Activated naive CD4-positive, alpha-beta T cell treated with Interleukin-2 at 50 U/mL for 16 hours (primary cell): Measurements from ENCODE around the gene CERS1.

Experiments used
- DNase-seq: peaks from one replicate; pipeline ENCODE4 v3.0.0-alpha.2; 2020

Gene CERS1

DNA sequence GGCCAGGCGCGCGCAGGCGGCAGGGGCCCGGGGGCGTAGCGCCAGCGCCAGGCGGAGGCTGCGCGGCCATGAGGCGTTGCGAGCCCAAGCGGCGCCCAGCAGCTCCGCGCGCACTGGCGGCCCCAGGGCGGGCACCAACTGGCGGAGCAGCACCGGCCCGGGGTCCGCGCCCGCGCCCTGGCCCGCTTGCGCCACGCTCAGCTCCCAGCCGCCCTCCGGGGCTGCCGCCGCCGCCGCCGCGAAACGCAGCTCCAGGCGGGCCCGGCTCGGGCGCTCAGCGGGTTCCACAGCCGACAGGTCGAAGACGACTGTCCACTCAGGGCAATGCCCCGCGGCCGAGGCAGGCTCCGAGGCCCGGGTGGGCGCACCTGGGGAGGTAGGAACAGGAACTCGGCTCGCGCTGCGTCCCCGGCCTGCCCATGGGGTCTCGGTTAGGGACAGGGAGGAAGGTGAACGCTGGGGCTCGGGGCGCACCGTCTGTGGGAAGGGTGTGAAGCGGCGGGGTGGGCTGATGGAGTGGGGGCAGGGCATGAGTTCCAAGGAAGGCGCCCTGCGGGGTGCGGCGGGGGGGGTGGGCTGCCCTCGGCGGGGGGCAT lies 26.8 kb downstream of the CERS1 start:
- no peak for DNase-seq

DNA sequence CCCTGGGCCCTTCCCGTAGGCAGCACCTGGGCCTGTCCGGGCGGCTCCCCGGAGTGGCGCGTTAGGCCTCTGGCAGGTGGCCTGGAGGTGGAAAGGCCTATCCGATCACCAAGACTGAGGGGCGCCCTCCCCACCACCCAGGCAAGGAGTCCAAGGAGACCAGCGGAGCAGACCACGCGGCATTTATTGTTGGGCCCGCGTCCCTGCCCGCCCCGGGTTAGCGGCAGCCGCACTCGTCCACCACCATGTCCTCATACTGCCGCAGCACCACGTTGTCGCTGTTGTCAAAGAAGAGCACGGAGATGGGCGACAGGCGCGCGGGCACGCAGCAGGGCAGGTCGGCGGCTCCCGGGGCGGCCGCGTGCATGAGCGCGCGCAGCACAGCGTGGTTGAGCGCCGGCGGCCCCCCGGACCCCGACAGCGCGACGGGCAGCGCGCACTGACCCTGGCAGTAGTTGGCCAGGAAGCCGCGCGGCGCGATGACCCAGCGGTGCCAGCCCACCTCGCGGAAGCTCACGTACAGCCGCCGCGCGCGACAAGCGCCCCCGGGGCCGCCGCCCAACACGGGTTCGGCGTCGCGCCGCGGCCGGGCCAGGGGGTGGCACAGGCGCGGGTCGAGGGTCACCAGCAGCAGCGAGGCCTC lies 27.5 kb downstream of the CERS1 start:
- no peak for DNase-seq

DNA sequence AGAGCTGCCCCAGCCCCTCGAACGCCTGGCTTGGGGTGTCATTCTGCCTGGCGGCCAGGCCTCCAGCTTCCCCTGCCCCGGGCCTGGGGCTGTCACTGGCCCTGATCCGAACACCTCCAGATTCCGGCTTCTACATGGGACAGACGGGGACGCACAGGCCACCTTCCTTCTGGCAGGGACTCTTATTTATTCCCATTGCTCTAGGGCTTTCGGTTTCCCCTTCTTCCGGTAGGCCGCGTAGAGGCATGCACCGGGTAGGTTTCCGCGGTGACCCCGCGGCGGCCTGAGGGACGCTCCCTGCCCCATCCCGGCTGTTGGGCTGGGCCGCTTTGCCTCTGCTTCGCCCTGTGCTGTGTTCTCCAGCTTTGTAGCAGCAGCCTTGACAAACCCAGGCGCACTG lies 28.2 kb downstream of the CERS1 start:
- no peak for DNase-seq

DNA sequence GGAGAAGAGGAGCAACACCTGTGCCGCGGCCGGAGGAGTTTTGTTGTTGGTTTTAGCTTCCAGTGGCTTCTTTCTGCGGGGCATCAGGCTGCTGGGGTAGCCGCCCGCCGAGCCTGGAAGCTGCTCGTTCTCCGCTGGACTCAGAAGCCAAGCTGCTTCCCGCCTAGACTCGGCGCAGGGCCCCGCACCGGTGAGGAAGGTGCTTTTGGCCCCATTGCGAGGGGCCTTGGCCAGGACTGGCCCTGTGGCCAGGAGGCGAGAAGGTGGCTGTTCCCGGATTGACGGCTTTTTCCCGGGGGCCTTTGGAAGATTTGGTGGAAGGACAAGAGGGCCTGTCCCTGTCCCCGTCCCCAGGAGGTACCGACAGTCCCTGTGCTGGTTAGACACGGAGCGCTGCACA lies 28.8 kb downstream of the CERS1 start:
- DNase-seq, result no peak

DNA sequence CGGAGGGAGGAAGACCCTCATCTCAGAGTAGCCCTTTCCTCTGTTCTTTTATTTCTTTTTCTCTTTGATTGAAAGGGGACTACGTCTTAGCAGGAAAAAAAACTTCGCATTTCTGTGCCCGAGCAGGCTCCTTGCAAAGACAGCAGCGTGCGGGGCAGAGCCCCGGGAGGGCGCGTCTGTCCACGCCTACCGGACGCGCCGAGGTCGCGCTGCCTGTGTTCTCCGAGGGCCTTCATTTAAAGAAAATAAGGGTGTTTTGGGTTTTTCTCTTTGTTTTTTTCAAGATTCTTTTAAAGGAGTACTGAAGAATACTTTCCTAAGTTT lies 29.2 kb downstream of the CERS1 start:
- no peak for DNase-seq

DNA sequence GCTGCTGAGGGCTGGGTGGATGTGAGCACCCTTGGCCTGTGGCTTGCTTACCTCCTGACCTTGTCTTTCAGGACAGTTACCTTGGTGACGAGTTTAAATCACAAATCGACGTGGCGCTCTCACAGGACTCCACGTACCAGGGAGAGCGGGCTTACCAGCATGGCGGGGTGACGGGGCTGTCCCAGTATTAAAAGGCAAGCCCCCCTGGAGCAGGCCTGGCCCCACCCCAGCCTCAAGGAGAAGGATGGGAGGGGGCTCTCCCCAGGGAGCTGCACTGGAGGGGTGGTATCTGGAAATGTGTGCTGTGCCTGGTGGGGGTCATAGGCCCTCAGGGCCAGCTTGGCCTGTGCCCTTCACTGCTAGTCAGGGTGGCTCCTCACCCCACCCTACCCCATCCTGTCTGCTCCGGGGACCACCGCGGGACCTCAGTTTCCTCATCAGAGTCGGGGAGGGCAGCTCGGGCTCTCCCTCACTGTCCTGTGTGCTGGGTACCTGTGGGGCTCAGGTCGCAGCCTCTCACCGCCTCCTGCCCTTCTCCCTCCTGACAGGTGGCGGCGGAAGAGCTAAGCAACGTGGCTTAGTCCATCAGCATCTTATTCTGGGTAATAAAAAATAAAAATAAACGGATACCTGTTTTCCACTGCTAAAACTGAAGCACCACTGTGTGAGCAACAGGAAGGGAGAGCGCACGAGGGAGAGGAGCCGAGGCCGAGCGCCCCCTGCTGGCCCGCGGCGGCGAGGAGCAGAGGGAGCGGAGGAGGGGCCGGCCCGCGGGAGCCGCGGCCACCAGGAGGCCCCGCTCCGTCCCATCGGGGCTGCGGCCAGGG lies 29.8 kb downstream of the CERS1 start:
- peak; percentile 65 for DNase-seq

DNA sequence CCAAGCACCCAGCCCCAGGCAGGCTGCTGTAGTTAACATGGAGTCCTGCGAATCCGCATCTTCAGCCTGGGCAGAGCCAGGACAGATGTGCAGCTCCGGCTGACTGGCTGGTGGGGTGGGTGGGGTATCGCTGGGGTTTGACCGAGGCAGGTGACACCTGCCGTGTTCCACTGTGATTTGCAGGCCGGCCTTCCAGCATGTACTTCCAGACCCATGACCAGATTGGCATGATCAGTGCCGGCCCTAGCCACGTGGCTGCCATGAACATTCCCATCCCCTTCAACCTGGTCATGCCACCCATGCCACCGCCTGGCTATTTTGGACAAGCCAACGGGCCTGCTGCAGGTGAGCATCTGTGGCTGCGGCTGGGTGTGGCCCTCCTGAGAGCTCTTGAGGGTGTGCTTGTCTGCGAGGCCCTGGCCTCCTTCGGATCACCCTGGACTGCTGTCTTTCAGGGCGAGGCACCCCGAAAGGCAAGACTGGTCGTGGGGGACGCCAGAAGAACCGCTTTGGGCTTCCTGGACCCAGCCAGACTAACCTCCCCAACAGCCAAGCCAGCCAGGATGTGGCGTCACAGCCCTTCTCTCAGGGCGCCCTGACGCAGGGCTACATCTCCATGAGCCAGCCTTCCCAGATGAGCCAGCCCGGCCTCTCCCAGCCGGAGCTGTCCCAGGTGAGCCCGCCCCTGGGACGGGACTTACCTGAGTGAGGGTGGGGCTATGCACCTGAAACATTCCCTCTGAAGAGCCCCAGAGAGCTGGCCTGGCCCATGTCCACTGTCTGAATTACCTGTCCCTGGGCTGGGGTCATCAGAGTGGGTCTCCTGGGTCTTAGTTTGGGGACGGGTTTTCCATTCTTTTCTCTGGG lies 30.6 kb downstream of the CERS1 start:
- DNase-seq, result no peak

DNA sequence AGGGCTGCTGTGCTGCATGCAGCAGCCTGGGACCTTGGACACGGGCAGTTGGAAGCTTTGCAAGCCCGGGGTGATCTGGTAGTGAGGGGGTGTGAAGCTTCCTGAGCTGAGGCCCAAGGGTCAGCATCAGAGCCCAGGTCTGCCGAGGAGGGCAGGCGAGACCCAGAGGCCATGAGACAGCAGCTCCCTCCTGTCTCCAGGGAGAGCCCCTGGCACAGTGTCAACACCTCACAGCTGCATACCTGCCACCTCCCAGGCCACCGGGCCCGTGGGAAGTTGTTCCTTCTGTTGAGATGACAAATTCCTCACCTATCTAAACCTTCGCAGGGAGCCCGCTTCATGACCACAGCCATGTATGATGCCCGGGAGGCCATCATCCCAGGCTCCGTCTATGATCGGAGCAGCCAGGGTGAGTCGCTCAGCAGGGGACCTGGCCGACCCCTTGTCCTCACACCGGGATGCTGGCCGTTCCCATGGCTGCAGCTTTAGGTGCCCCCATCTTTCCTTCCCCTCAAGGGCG lies 32.1 kb downstream of the CERS1 start:
- no peak for DNase-seq

DNA sequence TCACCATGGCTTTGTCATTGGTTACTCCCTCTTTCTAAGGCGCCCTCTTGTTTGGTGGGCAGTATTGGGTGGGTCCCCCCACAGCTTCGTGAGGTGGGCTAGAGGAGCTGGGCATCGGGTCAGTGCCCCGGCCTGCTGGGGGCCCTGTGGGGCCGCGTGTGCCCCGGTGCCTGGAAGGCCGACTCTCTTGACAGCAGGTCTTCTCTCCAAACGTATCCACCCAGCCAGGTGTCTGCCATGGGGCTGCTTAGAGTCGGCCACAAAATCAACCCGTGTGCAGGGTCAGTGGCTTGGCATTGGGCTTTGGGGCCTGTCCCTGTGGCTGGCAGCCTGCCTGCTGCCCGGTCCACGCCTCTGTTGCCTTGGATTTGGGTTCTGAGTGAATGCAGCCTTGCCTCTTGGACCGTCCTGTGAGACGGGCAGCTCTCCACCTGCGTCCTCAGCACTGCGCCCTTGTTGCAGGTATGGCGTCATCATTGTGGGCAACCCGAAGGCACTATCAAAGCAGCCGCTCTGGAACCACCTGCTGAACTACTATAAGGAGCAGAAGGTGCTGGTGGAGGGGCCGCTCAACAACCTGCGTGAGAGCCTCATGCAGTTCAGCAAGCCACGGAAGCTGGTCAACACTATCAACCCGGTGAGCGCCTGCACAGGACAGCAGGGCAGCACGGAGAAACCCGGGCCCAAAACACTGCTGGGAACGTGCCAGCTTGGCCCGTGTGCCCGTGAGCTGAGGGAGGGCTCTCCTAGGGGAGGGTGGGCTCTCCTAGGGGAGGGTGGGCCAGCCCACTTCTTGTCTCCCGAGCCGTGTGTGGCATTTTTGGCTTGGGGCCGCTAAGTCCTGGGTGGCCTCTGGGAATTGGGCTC lies 32.7 kb downstream of the CERS1 start:
- no peak for DNase-seq

DNA sequence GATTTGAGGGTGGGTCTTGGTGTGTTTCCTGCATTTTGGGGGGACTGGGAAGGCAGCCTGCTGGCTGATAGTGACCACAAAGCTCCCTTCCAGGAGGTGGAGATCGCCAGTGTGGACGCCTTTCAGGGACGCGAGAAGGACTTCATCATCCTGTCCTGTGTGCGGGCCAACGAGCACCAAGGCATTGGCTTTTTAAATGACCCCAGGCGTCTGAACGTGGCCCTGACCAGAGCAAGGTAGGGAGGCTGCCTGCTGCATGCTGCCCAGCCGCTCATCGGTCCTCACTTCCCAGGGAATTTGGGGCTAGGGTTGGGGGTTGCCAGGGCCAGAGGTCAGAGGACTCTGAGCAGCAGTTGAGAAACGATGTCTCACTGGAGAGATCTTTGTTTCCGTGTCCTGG lies 34.0 kb downstream of the CERS1 start:
- DNase-seq, result no peak

DNA sequence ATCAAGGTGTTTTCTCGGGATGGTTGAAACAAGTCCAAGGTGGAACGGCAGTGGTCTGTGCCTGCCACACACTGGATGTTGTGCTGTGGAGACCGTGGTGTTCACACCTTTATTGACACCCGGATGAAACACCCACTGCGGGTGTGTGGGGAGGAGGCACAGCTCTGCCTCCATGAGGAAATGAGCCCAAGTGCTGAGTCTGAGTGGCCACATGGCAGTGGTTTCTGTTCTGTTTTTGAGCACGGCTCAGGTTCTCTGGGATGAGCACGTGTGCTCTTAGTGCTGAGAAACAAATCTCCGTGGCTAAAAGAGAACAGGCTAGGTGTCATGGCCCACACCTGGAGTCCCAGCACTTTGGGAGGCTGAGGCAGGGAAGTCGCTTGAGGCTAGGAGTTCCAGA lies 34.7 kb downstream of the CERS1 start:
- DNase-seq, result no peak

DNA sequence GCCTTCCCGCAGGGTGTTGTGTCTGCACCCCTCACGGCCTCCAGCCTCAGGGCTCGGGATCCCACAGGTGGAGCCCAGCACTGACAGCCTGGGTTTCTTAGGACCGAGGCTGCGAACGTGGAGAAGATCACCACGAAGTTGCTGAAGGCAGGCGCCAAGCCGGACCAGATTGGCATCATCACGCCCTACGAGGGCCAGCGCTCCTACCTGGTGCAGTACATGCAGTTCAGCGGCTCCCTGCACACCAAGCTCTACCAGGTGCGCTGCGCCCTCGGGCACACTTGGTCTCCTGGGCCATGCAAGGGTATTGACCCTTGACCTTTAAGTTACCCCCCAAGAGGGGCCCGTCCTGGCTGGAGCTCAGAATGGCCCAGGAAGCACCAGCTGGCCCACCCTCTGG lies 35.2 kb downstream of the CERS1 start:
- DNase-seq, result no peak

DNA sequence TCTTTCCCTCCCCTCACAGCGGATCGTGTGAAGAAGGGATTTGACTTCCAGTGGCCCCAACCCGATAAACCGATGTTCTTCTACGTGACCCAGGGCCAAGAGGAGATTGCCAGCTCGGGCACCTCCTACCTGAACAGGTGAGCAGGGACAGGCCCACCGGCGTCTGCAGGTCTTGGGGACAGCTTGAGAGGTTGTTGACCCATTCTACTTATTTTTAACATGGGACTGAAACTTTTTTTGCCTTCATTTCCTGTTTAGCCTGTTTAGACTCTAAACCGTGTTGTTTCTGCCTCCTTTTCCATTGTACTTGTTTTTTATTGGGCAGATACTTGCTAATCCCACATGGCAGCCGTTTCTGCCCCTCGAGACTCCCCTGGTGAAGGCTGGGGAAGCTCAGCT lies 35.7 kb downstream of the CERS1 start:
- no peak for DNase-seq

DNA sequence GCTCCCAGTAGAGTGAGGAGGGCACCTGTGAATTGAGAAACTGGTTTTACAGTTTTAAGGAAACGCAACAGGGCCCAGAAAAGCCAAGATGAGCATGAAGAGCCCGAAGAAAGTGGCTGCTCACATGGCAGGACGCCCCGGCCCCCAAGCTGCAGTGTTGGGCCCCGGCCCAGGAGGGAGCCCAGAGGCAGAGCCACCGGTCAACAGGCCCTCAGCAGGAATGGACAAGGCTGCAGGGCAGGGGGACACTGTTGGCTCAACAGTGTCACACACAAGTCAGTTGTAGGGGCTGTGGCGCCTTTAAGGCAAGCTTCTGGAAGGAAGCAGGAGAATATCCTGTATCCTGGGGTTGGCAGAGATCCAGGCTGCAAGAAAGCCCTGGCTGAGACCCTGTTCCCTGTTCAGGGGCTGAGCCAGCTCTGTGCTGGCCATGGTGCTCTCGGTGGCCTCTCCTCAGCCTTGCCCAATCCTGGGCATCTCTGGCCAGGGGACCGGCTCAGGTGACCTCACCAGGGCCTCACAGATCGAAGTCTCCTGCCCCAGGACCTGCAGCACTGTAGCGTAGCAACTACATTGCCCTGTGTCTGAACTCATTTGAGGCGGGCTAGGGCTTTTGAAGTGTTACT lies 36.2 kb downstream of the CERS1 start:
- DNase-seq, result no peak

DNA sequence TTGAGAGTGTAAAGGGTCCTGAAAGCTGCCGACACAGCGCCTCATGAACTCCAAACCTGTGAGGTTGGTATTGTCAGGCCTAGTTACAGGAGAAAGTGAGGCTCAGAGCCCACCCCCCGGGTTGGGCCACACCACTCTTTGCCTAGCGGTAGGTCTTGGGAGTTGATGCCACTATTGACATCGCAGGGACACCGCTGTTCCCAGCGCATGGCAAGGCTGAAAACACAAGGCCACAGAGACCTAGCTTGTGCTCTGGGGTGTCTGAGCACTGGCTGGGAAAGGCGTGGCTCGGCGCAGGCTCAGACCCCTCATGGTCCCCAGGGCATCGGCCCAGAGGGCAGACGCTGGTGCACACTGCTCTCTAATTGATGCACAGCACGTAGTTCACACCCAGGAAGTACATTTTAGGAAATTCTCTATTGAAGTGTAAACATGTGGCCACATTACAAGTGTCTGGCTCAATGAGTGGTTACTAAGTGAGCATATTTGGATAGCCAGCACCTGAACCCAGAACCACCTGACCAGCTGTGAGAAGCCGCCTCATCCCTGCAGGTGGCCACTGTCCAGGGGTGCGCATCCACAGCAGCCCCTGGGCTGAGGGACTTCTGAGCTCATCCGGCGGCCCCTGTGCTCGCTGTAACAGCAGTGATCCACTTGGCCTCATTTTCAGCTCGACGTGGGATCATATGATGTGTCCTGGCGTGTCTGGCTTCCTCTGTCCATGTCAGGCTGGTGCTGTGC lies 36.9 kb downstream of the CERS1 start:
- DNase-seq, result no peak

DNA sequence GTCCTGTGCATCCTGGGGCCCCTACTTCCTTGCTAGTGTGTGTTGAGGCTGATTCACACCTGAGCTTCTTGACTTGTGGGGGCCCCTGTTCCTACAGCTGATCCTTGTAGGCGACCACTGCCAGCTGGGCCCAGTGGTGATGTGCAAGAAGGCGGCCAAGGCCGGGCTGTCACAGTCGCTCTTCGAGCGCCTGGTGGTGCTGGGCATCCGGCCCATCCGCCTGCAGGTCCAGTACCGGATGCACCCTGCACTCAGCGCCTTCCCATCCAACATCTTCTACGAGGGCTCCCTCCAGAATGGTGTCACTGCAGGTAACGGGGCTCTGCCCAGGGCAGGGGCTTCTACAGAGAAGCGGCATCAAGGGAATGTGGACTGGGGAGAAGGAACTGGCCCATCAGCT lies 38.7 kb downstream of the CERS1 start:
- DNase-seq, result no peak

DNA sequence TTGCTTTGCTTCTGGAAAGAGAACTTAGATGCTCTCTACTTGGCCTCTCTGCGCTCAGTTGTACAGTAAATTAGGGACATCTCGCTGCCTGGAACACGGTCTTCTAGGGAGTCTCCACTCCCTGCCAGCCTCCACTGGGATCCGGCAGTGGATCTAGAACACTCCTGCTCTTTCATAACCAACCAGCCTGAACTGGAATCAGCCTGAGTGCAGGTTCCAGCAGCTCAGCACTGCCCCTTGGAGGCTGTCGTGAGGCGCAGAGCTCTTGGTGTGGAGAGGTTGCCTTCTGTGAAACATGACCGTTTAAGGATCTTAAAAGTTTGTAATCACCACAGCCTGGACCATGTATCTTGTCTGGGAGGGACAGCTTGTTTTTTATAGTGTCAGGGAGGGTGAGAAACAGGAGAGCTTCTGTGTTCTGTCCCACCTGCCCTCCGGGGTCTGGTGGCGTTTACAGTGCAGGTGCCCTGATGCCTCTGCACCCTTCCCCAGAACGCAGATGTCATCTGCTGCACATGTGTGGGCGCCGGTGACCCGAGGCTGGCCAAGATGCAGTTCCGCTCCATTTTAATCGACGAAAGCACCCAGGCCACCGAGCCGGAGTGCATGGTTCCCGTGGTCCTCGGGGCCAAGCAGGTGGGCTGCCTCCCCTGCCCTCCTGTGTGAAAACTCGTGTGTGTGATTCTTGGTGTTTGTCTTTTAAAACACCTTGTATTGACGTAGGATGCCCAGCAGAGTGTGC lies 39.4 kb downstream of the CERS1 start:
- no peak for DNase-seq

DNA sequence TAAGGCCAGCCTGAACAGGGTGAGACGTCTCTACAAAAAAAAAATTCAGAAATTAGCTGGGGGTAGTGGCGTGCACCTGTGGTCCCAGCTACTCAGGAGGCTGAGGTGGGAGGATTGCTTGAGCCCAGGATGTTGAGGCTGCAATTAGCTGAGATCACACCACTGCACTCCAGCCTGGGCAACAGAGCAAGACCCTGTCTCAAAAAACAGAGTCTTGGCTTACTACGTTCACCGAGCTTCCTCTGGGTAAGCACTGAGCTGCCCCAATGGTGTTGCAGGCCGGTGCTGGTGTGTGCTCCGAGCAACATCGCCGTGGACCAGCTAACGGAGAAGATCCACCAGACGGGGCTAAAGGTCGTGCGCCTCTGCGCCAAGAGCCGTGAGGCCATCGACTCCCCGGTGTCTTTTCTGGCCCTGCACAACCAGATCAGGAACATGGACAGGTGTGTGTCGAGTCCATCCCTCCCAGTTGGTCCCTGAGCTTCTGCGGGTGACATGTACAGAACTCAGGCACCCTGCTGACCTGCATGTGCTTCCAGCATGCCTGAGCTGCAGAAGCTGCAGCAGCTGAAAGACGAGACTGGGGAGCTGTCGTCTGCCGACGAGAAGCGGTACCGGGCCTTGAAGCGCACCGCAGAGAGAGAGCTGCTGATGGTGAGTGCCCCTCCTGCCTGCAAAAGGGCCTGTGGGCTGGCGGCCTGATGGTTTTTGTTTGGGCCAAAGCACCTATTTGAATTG lies 40.1 kb downstream of the CERS1 start:
- no peak for DNase-seq

DNA sequence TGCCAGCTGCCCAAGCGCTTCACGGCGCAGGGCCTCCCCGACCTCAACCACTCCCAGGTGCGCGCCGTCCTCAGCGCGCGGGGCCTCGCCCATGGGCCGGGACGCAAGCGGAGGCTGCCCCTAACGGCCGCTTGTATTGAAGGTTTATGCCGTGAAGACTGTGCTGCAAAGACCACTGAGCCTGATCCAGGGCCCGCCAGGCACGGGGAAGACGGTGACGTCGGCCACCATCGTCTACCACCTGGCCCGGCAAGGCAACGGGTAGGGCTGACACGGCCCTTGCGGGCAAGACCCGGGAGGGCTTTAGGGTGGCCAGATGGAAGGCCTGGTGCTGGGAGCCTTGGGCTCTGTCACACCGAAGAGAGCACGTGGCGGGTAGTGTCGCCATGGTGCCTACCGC lies 41.0 kb downstream of the CERS1 start:
- no peak for DNase-seq
